SK-N-SH treated with all-trans-retinoic acid at 6 μM for 48 hours (cell line): ENCODE data around the gene STK32B.

Source experiments
- ATAC-seq: fragments of 200-7000 bp; cut with Tn5 transposase; 3 replicates; pipeline ENCODE4 v1.9.1; 2020; ENCODE audit warnings: mild to moderate bottlenecking, moderate library complexity
- ARNTL ChIP-seq: fragments of 450-650 bp; formaldehyde crosslinking; IDR thresholded peaks from 2 replicates; pipeline ENCODE4 v1.5.0; 2020; ENCODE audit warnings: low read depth, mild to moderate bottlenecking, moderate library complexity, borderline replicate concordance
- BACH2 ChIP-seq: fragments of 250-450 bp; sonication (Bioruptor Pico); IDR thresholded peaks from 2 replicates; pipeline ENCODE4 v1.9.0; 2021; ENCODE audit warnings: mild to moderate bottlenecking, borderline replicate concordance
- CSDC2 ChIP-seq: fragments of 250-450 bp; sonication (Bioruptor Pico); IDR thresholded peaks from 2 replicates; pipeline ENCODE4 v1.5.0; 2020; ENCODE audit warnings: mild to moderate bottlenecking, moderate library complexity
- CSRNP3 ChIP-seq: fragments of 250-450 bp; sonication (Bioruptor Pico); IDR thresholded peaks from 2 replicates; pipeline ENCODE4 v1.5.1; 2021; ENCODE audit warnings: mild to moderate bottlenecking, moderate library complexity
- ESRRG ChIP-seq: fragments of 250-450 bp; sonication (Bioruptor Pico); IDR thresholded peaks from 2 replicates; pipeline ENCODE4 v1.6.1; 2021; ENCODE audit warnings: mild to moderate bottlenecking
- GLIS3 ChIP-seq: fragments of 250-450 bp; sonication (Bioruptor Pico); IDR thresholded peaks from 2 replicates; pipeline ENCODE4 v1.5.0; 2020; ENCODE audit warnings: mild to moderate bottlenecking, moderate library complexity
- ISL1 ChIP-seq: fragments of 250-450 bp; sonication (Bioruptor Pico); IDR thresholded peaks from 2 replicates; pipeline ENCODE4 v2.1.2; 2022; ENCODE audit warnings: mild to moderate bottlenecking, moderate library complexity
- OSR1 ChIP-seq: fragments of 250-450 bp; sonication (Bioruptor Pico); IDR thresholded peaks from 2 replicates; pipeline ENCODE4 v1.8.0; 2022; ENCODE audit warnings: moderate library complexity, mild to moderate bottlenecking, inconsistent platforms
- PATZ1 ChIP-seq: fragments of 250-450 bp; sonication (Bioruptor Pico); IDR thresholded peaks from 2 replicates; pipeline ENCODE4 v1.8.0; 2020; ENCODE audit warnings: mild to moderate bottlenecking, moderate library complexity, borderline replicate concordance
- POU6F1 ChIP-seq: fragments of 250-450 bp; sonication (Bioruptor Pico); IDR thresholded peaks from 2 replicates; pipeline ENCODE4 v1.8.0; 2021; ENCODE audit warnings: low read depth, mild to moderate bottlenecking, moderate library complexity, borderline replicate concordance
- TCF4 ChIP-seq: fragments of 250-450 bp; sonication (Bioruptor Pico); IDR thresholded peaks from 2 replicates; pipeline ENCODE4 v1.8.0; 2021; ENCODE audit warnings: mild to moderate bottlenecking, moderate library complexity, borderline replicate concordance
- TOX ChIP-seq: fragments of 250-450 bp; sonication (Bioruptor Pico); IDR thresholded peaks from 2 replicates; pipeline ENCODE4 v1.8.0; 2021; ENCODE audit warnings: mild to moderate bottlenecking, moderate library complexity, borderline replicate concordance
- TSHZ2 ChIP-seq: fragments of 250-450 bp; sonication (Bioruptor Pico); IDR thresholded peaks from 2 replicates; pipeline ENCODE4 v1.5.0; 2020; ENCODE audit warnings: mild to moderate bottlenecking, moderate library complexity
- ZC3H10 ChIP-seq: fragments of 250-450 bp; sonication (Bioruptor Pico); IDR thresholded peaks from 2 replicates; pipeline ENCODE4 v1.5.1; 2021; ENCODE audit warnings: mild to moderate bottlenecking, moderate library complexity
- ZFP3 ChIP-seq: fragments of 250-450 bp; sonication (Bioruptor Pico); IDR thresholded peaks from 2 replicates; pipeline ENCODE4 v1.5.0; 2020; ENCODE audit warnings: mild to moderate bottlenecking, moderate library complexity
- ZFP30 ChIP-seq: fragments of 450-650 bp; formaldehyde crosslinking; IDR thresholded peaks from 2 replicates; pipeline ENCODE4 v1.5.0; 2022; ENCODE audit warnings: mild to moderate bottlenecking, moderate library complexity
- ZNF565 ChIP-seq: fragments of 450-650 bp; formaldehyde crosslinking; conservative IDR thresholded peaks from 2 replicates; pipeline ENCODE4 v1.5.0; 2020; ENCODE audit warnings: low read depth, mild to moderate bottlenecking, moderate library complexity
- ZNF70 ChIP-seq: fragments of 450-650 bp; formaldehyde crosslinking; IDR thresholded peaks from 2 replicates; pipeline ENCODE4 v1.5.0; 2020; ENCODE audit warnings: mild to moderate bottlenecking, moderate library complexity
- ZNF8 ChIP-seq: fragments of 450-650 bp; formaldehyde crosslinking; IDR thresholded peaks from 2 replicates; pipeline ENCODE4 v1.5.0; 2020; ENCODE audit warnings: mild to moderate bottlenecking, moderate library complexity
- TF ChIP-seq, protein P1 (sequence below): fragments of 250-450 bp; sonication (Bioruptor Pico); IDR thresholded peaks from 2 replicates; pipeline ENCODE4 v1.5.1; 2020; ENCODE audit warnings: low read depth, mild to moderate bottlenecking, moderate library complexity

Gene STK32B

DNA sequence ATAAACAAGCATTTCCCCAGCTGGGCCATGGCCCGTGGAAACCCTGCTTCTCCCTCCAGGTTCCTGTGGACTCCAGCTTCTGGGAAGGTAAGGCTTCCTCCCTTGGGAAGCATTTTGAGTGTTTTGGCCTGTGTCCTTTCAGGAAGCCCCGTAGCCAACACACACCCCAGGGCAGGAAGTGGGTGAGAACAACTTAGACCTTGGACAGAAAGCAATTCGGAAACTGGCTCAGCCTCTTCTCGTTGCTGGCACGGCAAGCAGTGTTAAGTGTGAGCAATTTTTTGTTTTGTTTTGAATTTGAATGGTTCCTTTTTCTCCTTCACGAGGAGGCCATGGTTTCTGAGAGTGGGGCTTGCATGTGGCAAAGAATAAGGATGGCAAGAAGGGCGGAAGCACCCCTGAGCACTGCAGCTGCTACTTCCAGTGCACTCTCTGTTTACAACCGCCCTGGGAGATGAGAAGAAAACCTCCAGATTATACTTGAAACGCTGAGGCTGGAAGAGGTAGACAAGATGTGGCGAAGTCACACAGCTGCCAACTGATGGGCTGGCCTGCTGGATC is 17.9 kb upstream of the STK32B start:
- TF ChIP-seq, protein P1, sequence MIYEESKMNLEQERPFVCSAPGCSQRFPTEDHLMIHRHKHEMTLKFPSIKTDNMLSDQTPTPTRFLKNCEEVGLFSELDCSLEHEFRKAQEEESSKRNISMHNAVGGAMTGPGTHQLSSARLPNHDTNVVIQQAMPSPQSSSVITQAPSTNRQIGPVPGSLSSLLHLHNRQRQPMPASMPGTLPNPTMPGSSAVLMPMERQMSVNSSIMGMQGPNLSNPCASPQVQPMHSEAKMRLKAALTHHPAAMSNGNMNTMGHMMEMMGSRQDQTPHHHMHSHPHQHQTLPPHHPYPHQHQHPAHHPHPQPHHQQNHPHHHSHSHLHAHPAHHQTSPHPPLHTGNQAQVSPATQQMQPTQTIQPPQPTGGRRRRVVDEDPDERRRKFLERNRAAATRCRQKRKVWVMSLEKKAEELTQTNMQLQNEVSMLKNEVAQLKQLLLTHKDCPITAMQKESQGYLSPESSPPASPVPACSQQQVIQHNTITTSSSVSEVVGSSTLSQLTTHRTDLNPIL (CRISPR knock-in tag), result no peak
- TF ChIP-seq ZNF70, result no peak
- TF ChIP-seq CSRNP3 (CRISPR knock-in tag), result no peak
- no peak for TF ChIP-seq TOX (CRISPR knock-in tag)
- TF ChIP-seq OSR1 (CRISPR knock-in tag), result no peak
- TF ChIP-seq ZFP30 (CRISPR knock-in tag), result no peak
- TF ChIP-seq ZC3H10 (CRISPR knock-in tag), result no peak
- no peak for TF ChIP-seq CSDC2
- no peak for TF ChIP-seq ISL1
- no peak for TF ChIP-seq ZNF8 (CRISPR knock-in tag)
- no peak for TF ChIP-seq ZNF565 (CRISPR knock-in tag)

GRCh38 chr4:5034206-5034605 is 17.1 kb upstream of the STK32B start:
- TF ChIP-seq, protein P1 (CRISPR knock-in tag), result no peak
- no peak for TF ChIP-seq PATZ1 (CRISPR knock-in tag)
- no peak for TF ChIP-seq ZNF565 (CRISPR knock-in tag)
- TF ChIP-seq CSRNP3 (CRISPR knock-in tag), result no peak
- TF ChIP-seq ZFP3 (CRISPR knock-in tag), result no peak
- TF ChIP-seq ARNTL, result no peak
- no peak for TF ChIP-seq BACH2 (CRISPR knock-in tag)
- TF ChIP-seq TSHZ2 (CRISPR knock-in tag), result no peak
- TF ChIP-seq CSDC2, result no peak
- TF ChIP-seq ZNF8 (CRISPR knock-in tag), result no peak
- TF ChIP-seq POU6F1 (CRISPR knock-in tag), result no peak
- TF ChIP-seq OSR1 (CRISPR knock-in tag), result no peak
- no peak for TF ChIP-seq TCF4 (CRISPR knock-in tag)
- TF ChIP-seq ZNF70, result no peak
- TF ChIP-seq GLIS3 (CRISPR knock-in tag), result no peak
- TF ChIP-seq ESRRG, result no peak
- TF ChIP-seq TOX (CRISPR knock-in tag), result no peak
- no peak for ATAC-seq

More for the DNA sequence above, 17.9 kb upstream of the STK32B start:
- ATAC-seq, result no peak
